Activated CD4-positive, CD25-positive, alpha-beta regulatory T cell treated with anti-CD3 and anti-CD28 coated beads, Interleukin-2, amount 50 U/mL, for 16 hours (primary cell): ENCODE results near the gene SLC39A11.
"Not testable (repeated sequence)": the region's sequence is repeated elsewhere in the genome, so short reads cannot be mapped to it uniquely, and the experiment has no call there.

Source experiments
- DNase-seq: peaks from one replicate; pipeline ENCODE4 v3.0.0-alpha.2; 2020; ENCODE audit warnings: low read depth, low spot score

The SLC39A11 gene

DNA sequence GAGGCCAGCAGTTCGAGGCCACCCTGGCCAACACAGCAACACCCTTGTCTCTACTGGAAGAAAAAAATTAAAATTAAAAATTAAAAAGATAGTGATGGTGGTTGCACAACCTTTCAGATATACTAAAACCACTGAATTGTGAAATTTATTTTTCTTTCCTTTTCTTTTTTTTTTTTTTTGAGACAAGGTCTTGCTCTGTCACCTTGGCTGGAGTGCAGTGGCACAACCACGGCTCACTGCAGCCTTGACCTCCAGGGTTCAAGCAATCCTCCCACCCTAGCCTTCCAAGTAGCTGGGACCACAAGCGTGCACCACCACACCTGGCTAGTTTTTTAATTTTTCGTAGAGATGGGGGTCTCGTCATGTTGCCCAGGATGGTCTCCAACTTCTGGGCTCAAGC is 254.4 kb downstream of the SLC39A11 start:
- DNase-seq = no peak

- DNase-seq = no peak
Measured at GRCh38 chr17:72837335-72837734, 255.2 kb downstream of the SLC39A11 start.

DNA sequence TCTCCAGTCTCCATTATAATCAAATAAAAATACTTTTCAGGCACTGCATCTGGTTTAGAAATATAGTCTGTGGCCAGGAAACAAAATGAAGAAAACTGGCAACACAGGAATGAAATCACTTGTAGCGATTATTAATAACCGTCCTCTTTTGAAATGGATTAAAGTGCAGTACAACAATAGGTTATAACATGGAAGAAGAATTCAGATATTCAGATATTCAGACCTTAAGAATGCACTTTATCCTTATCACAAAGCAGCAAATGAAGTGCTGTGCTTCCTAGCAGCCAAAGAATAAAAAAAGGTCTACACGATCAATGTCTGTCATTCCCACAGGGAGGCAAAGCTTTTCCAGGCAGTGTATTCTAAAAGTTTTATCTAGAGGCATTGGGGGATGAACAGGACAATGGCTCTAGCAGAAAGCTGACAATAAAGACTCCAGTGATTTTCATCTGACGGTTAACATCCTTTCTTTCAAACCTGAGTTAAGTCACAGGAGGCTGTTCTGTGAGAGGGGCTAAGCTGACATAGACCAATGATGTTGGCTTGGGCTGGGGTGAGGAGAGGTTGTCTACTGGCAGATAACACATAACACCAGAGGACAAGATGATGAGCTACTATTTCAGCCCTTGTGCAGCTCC is 259.2 kb downstream of the SLC39A11 start:
- no peak for DNase-seq

GRCh38 chr17:72832306-72832705 is 260.2 kb downstream of the SLC39A11 start:
- no peak for DNase-seq

DNA sequence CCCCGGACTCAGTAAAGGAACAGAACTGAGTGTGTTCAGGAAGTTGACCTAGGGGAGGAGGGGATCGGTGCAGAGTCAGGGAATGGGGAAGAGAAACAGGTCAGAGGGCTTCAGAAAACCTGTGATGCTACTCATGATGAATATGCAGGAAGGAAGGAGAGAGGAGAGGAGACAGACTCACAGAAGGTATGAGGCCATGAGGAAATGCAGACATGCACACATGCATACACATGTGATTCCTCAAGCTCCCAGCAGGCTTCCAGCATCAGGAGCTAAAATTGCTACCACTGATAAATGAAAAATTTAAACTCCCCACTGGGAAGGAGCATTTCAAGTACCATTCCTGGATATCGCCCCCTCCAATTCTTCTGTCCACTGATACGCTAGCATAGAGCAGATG is 262.6 kb downstream of the SLC39A11 start:
- no peak for DNase-seq

DNA sequence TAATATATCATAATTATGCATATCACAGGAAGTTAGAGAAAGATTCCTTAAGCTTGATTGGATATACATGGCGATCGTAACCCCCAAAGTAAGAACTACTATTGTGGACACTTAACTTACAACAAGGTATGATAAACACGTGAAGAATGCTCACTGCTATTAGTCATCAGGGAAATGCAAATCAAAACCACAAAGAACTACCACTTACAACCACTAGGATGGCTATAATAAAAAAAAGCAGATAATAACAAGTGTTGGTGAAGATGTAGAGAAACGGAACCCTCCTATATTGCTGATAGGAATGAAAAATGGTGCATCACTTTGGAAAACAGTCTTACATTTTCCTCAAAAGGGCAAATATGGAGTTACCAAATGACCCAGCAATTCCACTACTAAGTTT is 265.9 kb downstream of the SLC39A11 start:
- DNase-seq = no peak

DNA sequence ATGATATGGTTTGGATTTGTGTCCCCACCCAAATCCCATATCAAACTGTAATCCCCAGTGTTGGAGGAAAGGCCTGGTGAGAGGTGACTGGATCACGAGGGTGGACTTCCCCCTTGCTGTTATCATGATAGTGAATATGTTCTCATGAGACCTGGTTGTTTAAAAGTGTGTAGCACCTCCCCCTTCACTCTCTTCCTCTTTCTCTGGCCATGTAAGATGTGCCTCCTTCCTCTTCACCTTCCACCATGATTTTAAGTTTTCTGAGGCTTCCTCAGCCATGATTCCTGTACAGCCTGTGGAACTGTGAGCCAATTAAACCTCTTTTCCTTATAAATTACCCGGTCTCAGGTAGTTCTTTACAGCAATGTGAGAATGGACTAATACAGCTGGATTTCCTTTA is 266.4 kb downstream of the SLC39A11 start:
- DNase-seq = not testable (repeated sequence)

DNA sequence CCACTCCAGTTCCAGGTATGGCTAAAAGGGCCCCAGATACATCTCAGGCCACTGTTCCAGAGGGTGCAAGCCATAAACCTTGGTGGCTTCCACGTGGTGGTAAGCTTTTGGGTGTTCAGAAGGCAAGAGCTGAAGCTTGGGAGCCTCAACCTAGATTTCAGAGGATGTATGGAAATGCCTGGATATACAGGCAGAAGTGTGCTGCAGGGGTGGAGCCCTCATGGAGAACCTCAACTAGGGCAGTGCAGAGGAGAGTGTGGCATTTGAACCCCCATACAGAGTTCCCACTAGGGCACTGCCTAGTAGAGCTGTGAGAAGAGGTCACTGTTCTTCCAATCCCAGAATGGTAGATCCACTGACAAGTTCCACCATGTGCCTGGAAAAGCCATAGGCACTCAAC is 267.3 kb downstream of the SLC39A11 start:
- no peak for DNase-seq

GRCh38 chr17:72824267-72824666 is 268.2 kb downstream of the SLC39A11 start:
- not testable (repeated sequence) for DNase-seq

GRCh38 chr17:72822358-72823023 is 270.0 kb downstream of the SLC39A11 start:
- no peak for DNase-seq

- DNase-seq = no peak
Measured at GRCh38 chr17:72816406-72816805, 276.1 kb downstream of the SLC39A11 start.

- no peak for DNase-seq
Measured at GRCh38 chr17:72813481-72813880, 279.0 kb downstream of the SLC39A11 start.

GRCh38 chr17:72812823-72813222 is 279.7 kb downstream of the SLC39A11 start:
- DNase-seq = no peak

DNA sequence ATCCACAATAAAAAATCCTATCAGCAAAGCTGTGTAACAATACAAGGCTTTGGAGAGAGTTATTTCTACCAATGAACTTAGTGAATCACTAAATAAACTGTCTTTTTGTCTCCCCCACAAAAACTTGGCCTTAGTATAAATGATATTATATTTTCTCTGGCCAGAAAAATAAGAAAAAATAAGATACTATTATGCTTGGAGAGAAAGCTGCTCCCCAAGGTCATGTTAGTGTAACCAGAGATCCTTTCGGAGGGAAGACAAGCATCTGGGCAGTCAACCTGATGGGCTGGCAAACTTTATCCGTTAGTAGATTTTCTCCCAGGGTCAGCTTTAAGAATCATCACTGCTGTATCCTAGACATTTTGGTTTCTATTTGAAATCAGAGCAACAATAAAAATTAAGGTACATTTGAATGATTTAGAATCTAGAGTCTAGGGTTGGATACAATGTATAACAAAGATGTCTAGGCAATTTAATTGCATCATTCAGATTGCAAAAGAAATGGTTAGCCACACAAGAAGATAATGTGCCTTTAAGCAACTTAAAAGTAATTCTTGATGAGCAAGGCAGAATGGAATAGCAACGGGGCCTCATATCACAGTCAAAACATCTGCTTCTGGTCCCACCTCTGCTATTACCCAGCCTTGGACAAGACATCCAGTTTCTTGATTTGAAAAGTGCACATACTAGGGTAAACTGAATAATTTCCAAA is 280.4 kb downstream of the SLC39A11 start:
- DNase-seq = no peak

GRCh38 chr17:72810991-72811508 is 281.4 kb downstream of the SLC39A11 start:
- no peak for DNase-seq

DNA sequence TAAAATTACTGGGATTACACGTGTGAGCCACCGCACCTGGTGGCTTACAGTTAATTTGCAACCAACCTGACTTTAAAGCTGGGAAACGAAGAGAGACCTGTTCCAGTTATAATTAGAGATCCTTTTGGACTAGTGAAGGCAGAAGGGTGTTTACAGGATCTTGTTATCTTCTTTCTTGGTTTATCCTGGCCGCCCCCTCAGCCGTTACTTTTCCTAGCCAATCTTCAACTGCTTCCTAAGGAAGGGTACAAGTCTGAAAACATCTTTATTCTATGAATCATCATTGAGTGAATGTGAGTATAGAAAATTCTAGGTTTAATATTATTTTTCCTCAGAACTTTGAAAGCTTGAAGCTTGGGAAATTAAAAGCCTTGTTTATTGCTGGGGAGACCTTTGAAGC is 286.5 kb downstream of the SLC39A11 start:
- no peak for DNase-seq

- no peak for DNase-seq
Measured at GRCh38 chr17:72804949-72805707, 287.4 kb downstream of the SLC39A11 start.

GRCh38 chr17:72802726-72803125 is 289.8 kb downstream of the SLC39A11 start:
- no peak for DNase-seq

GRCh38 chr17:72797142-72797541 is 295.3 kb downstream of the SLC39A11 start:
- DNase-seq = no peak

- DNase-seq = no peak
Measured at GRCh38 chr17:72795941-72796340, 296.5 kb downstream of the SLC39A11 start.

GRCh38 chr17:72794152-72794551 is 298.3 kb downstream of the SLC39A11 start:
- no peak for DNase-seq

DNA sequence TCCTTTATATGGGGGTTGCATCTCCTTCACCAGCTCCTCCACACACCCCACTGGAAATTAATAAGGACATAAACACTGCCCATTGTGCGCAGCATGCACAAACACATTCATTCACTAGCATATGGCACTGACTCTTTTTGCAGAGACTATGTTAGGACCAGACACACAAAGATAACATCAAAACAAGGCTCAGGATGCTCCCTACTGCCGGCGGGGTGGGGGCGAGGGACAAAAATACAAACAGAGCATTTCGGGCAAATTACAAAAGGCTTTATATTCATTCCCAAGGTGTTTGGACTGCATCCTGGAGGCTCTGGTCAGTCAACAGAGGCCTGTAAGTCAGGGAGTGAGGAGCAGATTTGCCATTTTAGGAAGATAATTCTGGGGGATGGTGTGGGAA is 299.7 kb downstream of the SLC39A11 start:
- no peak for DNase-seq
